CD8-positive, alpha-beta memory T cell (primary cell): ENCODE results near the gene SAMD8. TPM values are rescaled to one million over a fixed set of nuclear protein-coding genes. Genes with fewer than 3 reads are reported as not detected.
"Not testable (repeated sequence)": the region's sequence is repeated elsewhere in the genome, so short reads cannot be mapped to it uniquely, and the experiment has no call there.

Source experiments
- CTCF ChIA-PET: fragments of 350-600 bp; sonication (Branson Sonifier 250); formaldehyde crosslinking; loops from one replicate; lab custom pipeline; 2021; ENCODE audit warnings: antibody characterized with exemption; lab: Charles Lee
- POLR2A ChIA-PET: fragments of 350-600 bp; sonication (Branson Sonifier 250); formaldehyde crosslinking; loops from one replicate; lab custom pipeline; 2021; ENCODE audit warnings: antibody characterized with exemption; lab: Charles Lee
- DNase-seq, 5 donors: peaks; one replicate each; pipeline versions ENCODE4 v3.0.0 to v3.0.0-alpha.2; 2020 to 2022; ENCODE audit warnings: mixed read lengths in 1 of 5
- H3K27ac ChIP-seq: one replicate; pipeline ENCODE4 v1.7.0; 2013; ENCODE audit warnings: low read depth, mild to moderate bottlenecking, low read length, moderate library complexity
- H3K27me3 ChIP-seq: 2 replicates; pipeline ENCODE4 v1.7.0; 2013; ENCODE audit warnings: low read length, mild to moderate bottlenecking; ENCODE audit not compliant: insufficient read depth, poor library complexity, severe bottlenecking
- H3K36me3 ChIP-seq: 2 replicates; pipeline ENCODE4 v1.7.0; 2013; ENCODE audit warnings: mild to moderate bottlenecking, low read length, moderate library complexity; ENCODE audit not compliant: insufficient read depth
- H3K4me1 ChIP-seq: 2 replicates; pipeline ENCODE4 v1.7.0; 2013; ENCODE audit warnings: mild to moderate bottlenecking, low read length, moderate library complexity; ENCODE audit not compliant: insufficient read depth
- H3K4me3 ChIP-seq: 2 replicates; pipeline ENCODE4 v1.7.0; 2013; ENCODE audit warnings: mild to moderate bottlenecking, low read length
- H3K9me3 ChIP-seq: 2 replicates; pipeline ENCODE4 v1.7.0; 2013; ENCODE audit warnings: mild to moderate bottlenecking, low read length
- H3K27ac Mint-ChIP-seq, 8 donors: one replicate each; pipeline ENCODE4 v1.8.0; 2020 to 2021; ENCODE audit warnings: mixed read lengths in 8 of 8, mild to moderate bottlenecking in 6 of 8, inconsistent platforms in 3 of 8, moderate library complexity in 3 of 8
- H3K27me3 Mint-ChIP-seq, 2 donors: one replicate each; pipeline ENCODE4 v1.8.0; 2020 to 2021; ENCODE audit warnings: mixed read lengths in 2 of 2, mild to moderate bottlenecking in 1 of 2, moderate library complexity in 1 of 2
- H3K36me3 Mint-ChIP-seq, 3 donors: one replicate each; pipeline ENCODE4 v1.8.0; 2020 to 2021; ENCODE audit warnings: mixed read lengths in 3 of 3, inconsistent platforms in 1 of 3, mild to moderate bottlenecking in 1 of 3
- H3K4me1 Mint-ChIP-seq, 3 donors: one replicate each; pipeline ENCODE4 v1.8.0; 2020 to 2021; ENCODE audit warnings: mixed read lengths in 3 of 3, inconsistent platforms in 1 of 3, mild to moderate bottlenecking in 1 of 3
- H3K4me3 Mint-ChIP-seq, 7 donors: one replicate each; pipeline ENCODE4 v1.8.0; 2020 to 2021; ENCODE audit warnings: mixed read lengths in 7 of 7, mild to moderate bottlenecking in 6 of 7, moderate library complexity in 4 of 7, inconsistent platforms in 2 of 7
- H3K9me3 Mint-ChIP-seq, 5 donors: one replicate each; pipeline ENCODE4 v1.8.0; 2020 to 2022; ENCODE audit warnings: mixed read lengths in 5 of 5, mild to moderate bottlenecking in 3 of 5, moderate library complexity in 2 of 5, inconsistent platforms in 1 of 5
- polyA plus RNA-seq: library from polyadenylated mRNA; unstranded; fragments of 300-500 nt; fragmentation: Illumina TruSeq; gene quantifications from one replicate; pipeline ENCODE4 v1.2.3, GENCODE V29; 2021
- total RNA-seq, 2 experiments: library from RNA; stranded (reverse); gene quantifications; one replicate each; pipeline ENCODE4 v1.2.3, GENCODE V29; 2021

The SAMD8 gene
- total and polyA plus RNA-seq, 3 experiments from 2014 or later = 5.9 to 16.4 (median 15.0) TPM

- H3K4me1 Mint-ChIP-seq = peaks cover 17 to 19% (median 19%) of the 10 kb centered on the region in 3 donors
- H3K4me1 ChIP-seq = no peaks in the 10 kb centered on the region
- no peaks in the 10 kb centered on the region for H3K9me3 Mint-ChIP-seq
- H3K4me3 Mint-ChIP-seq = no peak overlapping the region
- H3K9me3 ChIP-seq = no peaks in the 10 kb centered on the region
- no peaks in the 10 kb centered on the region for H3K27me3 Mint-ChIP-seq
- H3K36me3 ChIP-seq = peaks cover 5% of the 10 kb centered on the region
- H3K27ac ChIP-seq = no peak overlapping the region
- CTCF ChIA-PET = interaction anchor here (0.8 to 1.2 kb wide), 2 partner anchors 8 to 56 kb away, joined by 3 to 6 read pairs; partner anchors contain the start of gene COMTD1
- no peak for DNase-seq
- POLR2A ChIA-PET = no interaction called here
- H3K36me3 Mint-ChIP-seq = peaks cover 0 to 58% (median 10%) of the 10 kb centered on the region in 3 donors
- H3K27me3 ChIP-seq = no peaks in the 10 kb centered on the region
- H3K4me3 ChIP-seq = no peak overlapping the region
- peak overlapping the region in 2 of 8 donors; percentile 8 for H3K27ac Mint-ChIP-seq
Measured at GRCh38 chr10:75179657-75180177, 68.3 kb downstream of the SAMD8 start.

GRCh38 chr10:75180592-75180991, 69.1 kb downstream of the SAMD8 start:
- H3K27me3 Mint-ChIP-seq = no peaks in the 10 kb centered on the region
- Histone ChIP-seq H3K27me3 (no peaks in the 10 kb centered on the region), H3K27ac (no peak overlapping the region), H3K4me3 (no peak overlapping the region), H3K4me1 (no peaks in the 10 kb centered on the region), H3K9me3 (no peaks in the 10 kb centered on the region), H3K36me3 (peaks cover 5% of the 10 kb centered on the region)
- no peak for DNase-seq
- H3K4me1 Mint-ChIP-seq = peaks cover 12 to 15% (median 14%) of the 10 kb centered on the region in 3 donors
- CTCF ChIA-PET = interaction anchor here (0.7 kb wide), 1 partner anchor 55 kb away, joined by 3 read pairs; the partner anchor contains the start of gene COMTD1
- no peak overlapping the region for H3K4me3 Mint-ChIP-seq
- peak overlapping the region in 1 of 8 donors; percentile 32 for H3K27ac Mint-ChIP-seq
- POLR2A ChIA-PET = no interaction called here
- no peaks in the 10 kb centered on the region for H3K9me3 Mint-ChIP-seq
- peaks cover 0 to 52% (median 10%) of the 10 kb centered on the region in 3 donors for H3K36me3 Mint-ChIP-seq

- no peak for DNase-seq
- POLR2A ChIA-PET = no interaction called here
- H3K27ac ChIP-seq = no peak overlapping the region
- H3K36me3 ChIP-seq = peaks cover 5% of the 10 kb centered on the region
- Mint-ChIP-seq H3K27me3 (no peaks in the 10 kb centered on the region), H3K27ac (peak overlapping the region in 1 of 8 donors; percentile 37), H3K4me1 (peaks cover 10 to 13% (median 12%) of the 10 kb centered on the region in 3 donors), H3K9me3 (no peaks in the 10 kb centered on the region), H3K4me3 (no peak overlapping the region), H3K36me3 (peaks cover 0 to 49% (median 8%) of the 10 kb centered on the region in 3 donors)
- no peaks in the 10 kb centered on the region for H3K4me1 ChIP-seq
- H3K27me3 ChIP-seq = no peaks in the 10 kb centered on the region
- CTCF ChIA-PET = interaction anchor here (10.9 kb wide), 1 partner anchor 51 kb away, joined by 304 read pairs; the partner anchor contains the start of gene COMTD1
- H3K4me3 ChIP-seq = no peak overlapping the region
- no peaks in the 10 kb centered on the region for H3K9me3 ChIP-seq
Measured at GRCh38 chr10:75181073-75181472, 69.6 kb downstream of the SAMD8 start.

- H3K27me3 ChIP-seq = no peaks in the 10 kb centered on the region
- H3K9me3 Mint-ChIP-seq = no peaks in the 10 kb centered on the region
- no peak overlapping the region for H3K4me3 Mint-ChIP-seq
- peak overlapping the region in 3 of 8 donors; percentile 35 to 64 (median 62) for H3K27ac Mint-ChIP-seq
- H3K36me3 ChIP-seq = no peaks in the 10 kb centered on the region
- no peaks in the 10 kb centered on the region for H3K27me3 Mint-ChIP-seq
- H3K4me1 ChIP-seq = peaks cover 5% of the 10 kb centered on the region
- no peak overlapping the region for H3K27ac ChIP-seq
- no peaks in the 10 kb centered on the region for H3K9me3 ChIP-seq
- CTCF ChIA-PET = interaction anchor here (1.0 to 10.9 kb wide), 4 partner anchors 9 to 74 kb away, joined by 3 to 304 read pairs (median 14); partner anchors contain the start of genes COMTD1, SAMD8 and VDAC2
- H3K36me3 Mint-ChIP-seq = peaks cover 0 to 11% (median 0%) of the 10 kb centered on the region in 3 donors
- POLR2A ChIA-PET = no interaction called here
- no peak for DNase-seq
- peaks cover 6 to 7% (median 6%) of the 10 kb centered on the region in 3 donors for H3K4me1 Mint-ChIP-seq
- H3K4me3 ChIP-seq = no peak overlapping the region
Measured at GRCh38 chr10:75186310-75186709, 74.9 kb downstream of the SAMD8 start.

DNA sequence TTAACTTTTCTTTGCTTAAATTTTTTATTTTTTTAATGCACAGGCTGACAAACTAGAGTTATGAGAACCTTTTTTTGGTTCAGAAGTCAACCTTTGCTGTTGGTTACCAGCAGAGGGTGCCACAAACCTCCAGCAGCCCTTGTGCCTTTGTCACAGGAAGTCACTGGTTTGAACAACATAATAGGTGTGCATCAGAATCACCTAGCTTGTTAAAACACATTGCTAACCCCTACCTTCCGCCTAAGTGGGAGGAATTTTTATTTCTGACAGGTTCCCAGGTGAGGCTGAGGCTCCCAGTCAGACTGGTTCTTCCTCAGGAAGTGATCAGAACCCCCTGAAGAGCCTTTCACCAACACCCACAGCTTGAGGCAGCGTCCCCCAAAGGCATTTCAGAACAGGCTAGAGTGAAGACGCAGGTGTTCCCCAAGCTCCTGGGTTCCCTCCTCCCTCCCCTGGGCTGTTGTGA, 76.5 kb downstream of the SAMD8 start:
- Histone ChIP-seq H3K4me3 (no peak overlapping the region), H3K27ac (no peak overlapping the region)

GRCh38 chr10:75188522-75188921, 77.1 kb downstream of the SAMD8 start:
- H3K27ac Mint-ChIP-seq = peak overlapping the region in 7 of 8 donors; percentile 90 to 94 (median 92)
- not testable (repeated sequence) for H3K4me1 Mint-ChIP-seq, H3K4me3 ChIP-seq, DNase-seq, H3K4me3 Mint-ChIP-seq, H3K9me3 ChIP-seq, H3K27ac ChIP-seq, H3K4me1 ChIP-seq, H3K9me3 Mint-ChIP-seq, H3K27me3 ChIP-seq, H3K36me3 ChIP-seq, H3K27me3 Mint-ChIP-seq, H3K36me3 Mint-ChIP-seq
- POLR2A ChIA-PET = interaction anchor here (0.5 to 1.3 kb wide), 7 partner anchors 22 to 75 kb away, joined by 3 to 9 read pairs (median 5); partner anchors contain the start of gene VDAC2
- CTCF ChIA-PET = interaction anchor here (0.7 to 10.9 kb wide), 17 partner anchors 9 to 77 kb away, joined by 3 to 304 read pairs (median 5); partner anchors contain the start of genes COMTD1, SAMD8 and VDAC2

More for the DNA sequence above, 76.5 kb downstream of the SAMD8 start:
- no peaks in the 10 kb centered on the region for H3K9me3 Mint-ChIP-seq
- no peaks in the 10 kb centered on the region for H3K9me3 ChIP-seq
- peak overlapping the region in 1 of 7 donors; percentile 65 for H3K4me3 Mint-ChIP-seq
- peaks cover 5 to 7% (median 6%) of the 10 kb centered on the region in 3 donors for H3K4me1 Mint-ChIP-seq
- peak overlapping the region; percentile 90 to 94 (median 92) for H3K27ac Mint-ChIP-seq
- ChIA-PET POLR2A (interaction anchor here (0.5 to 1.3 kb wide), 7 partner anchors 22 to 75 kb away, joined by 4 to 9 read pairs (median 5); partner anchors contain the start of gene VDAC2), CTCF (interaction anchor here (0.7 to 10.9 kb wide), 19 partner anchors 9 to 76 kb away, joined by 3 to 304 read pairs (median 5); partner anchors contain the start of genes COMTD1, SAMD8 and VDAC2)
- peaks cover 5% of the 10 kb centered on the region for H3K4me1 ChIP-seq
- H3K36me3 ChIP-seq = no peaks in the 10 kb centered on the region
- H3K27me3 ChIP-seq = no peaks in the 10 kb centered on the region
- DNase-seq = peak; percentile 50 to 82 (median 72)
- H3K27me3 Mint-ChIP-seq = no peaks in the 10 kb centered on the region
- H3K36me3 Mint-ChIP-seq = peaks cover 0 to 2% (median 0%) of the 10 kb centered on the region in 3 donors

DNA sequence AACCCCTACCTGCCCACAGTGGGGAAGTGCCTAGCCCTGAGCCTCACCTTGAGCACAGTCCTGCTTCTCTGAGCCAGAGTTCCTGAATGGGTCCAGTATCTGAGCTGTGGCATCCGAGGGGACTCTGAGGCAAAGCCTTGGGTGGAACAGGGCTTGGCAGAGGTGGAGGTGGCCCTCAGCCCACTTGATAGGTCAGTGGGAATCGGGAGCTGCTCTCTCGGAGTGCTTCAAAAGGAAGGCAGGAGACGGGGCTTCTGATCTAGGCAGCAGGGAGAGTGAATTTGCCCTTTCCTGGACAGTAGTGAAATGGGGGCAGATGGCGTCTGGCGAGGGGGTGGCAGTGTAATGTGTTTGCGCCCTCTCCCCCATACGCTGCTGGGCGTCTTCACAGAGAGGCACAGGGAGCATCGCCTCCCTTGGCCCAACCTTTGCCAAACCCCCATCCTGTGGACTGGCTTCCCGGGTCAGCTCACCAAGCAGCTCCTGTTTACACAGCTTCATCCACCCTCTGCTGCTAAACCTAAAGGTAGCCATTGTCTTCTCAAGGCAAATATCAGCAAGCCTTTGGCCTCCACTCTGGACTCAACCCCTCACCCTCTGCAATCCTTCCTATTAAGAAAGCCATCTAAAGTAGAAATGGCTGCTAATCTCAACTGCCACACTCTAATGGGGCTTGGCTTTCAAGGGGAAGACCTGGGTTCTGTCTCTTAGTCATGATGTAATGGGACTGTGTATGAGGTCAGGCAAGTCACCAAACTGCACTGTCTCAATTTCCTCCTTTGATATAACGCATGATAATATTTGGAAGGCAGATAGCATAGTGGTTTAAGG, 78.0 kb downstream of the SAMD8 start:
- Mint-ChIP-seq H3K36me3 (peaks cover 0 to 2% (median 0%) of the 10 kb centered on the region in 3 donors), H3K27ac (peak overlapping the region in 4 of 8 donors; percentile 15 to 64 (median 40)), H3K4me1 (peaks cover 5 to 7% (median 6%) of the 10 kb centered on the region in 3 donors), H3K27me3 (no peaks in the 10 kb centered on the region), H3K4me3 (no peak overlapping the region), H3K9me3 (no peaks in the 10 kb centered on the region)
- no peak for DNase-seq
- peaks cover 5% of the 10 kb centered on the region for H3K4me1 ChIP-seq
- POLR2A ChIA-PET = no interaction called here
- H3K9me3 ChIP-seq = no peaks in the 10 kb centered on the region
- H3K27me3 ChIP-seq = no peaks in the 10 kb centered on the region
- no peak overlapping the region for H3K4me3 ChIP-seq
- no peaks in the 10 kb centered on the region for H3K36me3 ChIP-seq
- no peak overlapping the region for H3K27ac ChIP-seq
- CTCF ChIA-PET = interaction anchor here (3.9 to 10.9 kb wide), 2 partner anchors 9 to 43 kb away, joined by 37 to 304 read pairs; partner anchors contain the start of gene COMTD1
